ENCODE results near the gene GARIN6.
A peak's percentile ranks its signal among the peaks of the same experiment; 100 is the strongest.
"Not testable (repeated sequence)": the region's sequence is repeated elsewhere in the genome, so short reads cannot be mapped to it uniquely, and the experiment has no call there.

GARIN6 gene

DNA sequence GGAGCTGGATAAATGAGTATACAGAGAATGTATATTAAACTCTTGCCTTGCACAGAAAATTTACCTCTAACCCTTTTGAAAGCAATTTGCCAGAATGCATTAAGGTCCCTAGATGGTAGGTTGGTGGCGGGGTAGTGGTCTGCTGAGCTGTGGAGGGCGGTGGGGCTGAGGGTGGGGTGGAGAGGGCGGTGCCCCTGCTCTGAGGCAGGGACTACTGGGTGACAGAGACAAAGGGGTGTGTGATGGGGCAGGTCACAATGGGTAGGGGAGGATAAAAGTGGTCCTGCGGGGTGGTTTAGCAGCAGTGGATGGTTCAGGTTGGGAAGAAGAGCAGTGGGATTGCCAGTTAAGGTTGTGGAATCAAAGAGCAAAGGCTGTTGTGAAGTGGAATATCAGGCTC, at the start of gene GARIN6:
Gene GARIN6 (plus strand): TSS at position 301 of the 400 bp plus-strand sequence. CDS start 422 bp downstream, outside the sequence.
- Histone ChIP-seq H3K27me3 (replicated peaks; ENCODE audit: control insufficient read depth, insufficient read depth, low read length) (no peaks in the 10 kb centered on the region), H3K36me3 (ENCODE audit: control insufficient read depth, insufficient read depth, low read length, severe bottlenecking) (no peaks in the 10 kb centered on the region), H3K9me3 (ENCODE audit: control insufficient read depth, low read length) (no peaks in the 10 kb centered on the region), H3K4me1 (ENCODE audit: control insufficient read depth, insufficient read depth, low read length) (no peaks in the 10 kb centered on the region), H3K4me3 (ENCODE audit: low read length) (no peak within 1 kb of the TSS), H3K9ac (ENCODE audit: low read length) (no peak within 1 kb of the TSS)
- DNase-seq (ENCODE audit: low read depth), result no peak

DNA sequence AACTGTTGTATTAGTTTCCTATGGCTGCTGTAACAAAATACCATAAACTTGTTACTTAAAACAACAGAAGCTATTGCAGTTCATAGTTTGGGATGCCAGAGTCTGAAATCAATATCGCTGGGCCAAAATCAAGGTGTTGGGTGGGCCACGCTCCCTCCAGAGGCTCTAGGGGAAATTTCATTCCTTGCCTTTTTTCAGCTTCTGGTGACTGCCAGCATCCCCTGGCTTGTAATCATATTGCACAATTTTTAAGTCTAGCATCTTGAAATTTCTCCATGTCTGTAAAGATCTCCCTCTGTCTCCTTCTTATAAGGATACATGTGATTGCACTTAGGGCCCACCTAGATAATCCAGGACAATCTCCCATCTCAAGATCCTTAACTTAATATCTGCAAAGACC, 48.8 kb upstream of the GARIN6 start:
- no peak overlapping the region for H3K9ac ChIP-seq (ENCODE audit: low read length)
- no peaks in the 10 kb centered on the region for H3K36me3 ChIP-seq (ENCODE audit: control insufficient read depth, insufficient read depth, low read length, severe bottlenecking)
- no peaks in the 10 kb centered on the region for H3K4me1 ChIP-seq (ENCODE audit: control insufficient read depth, insufficient read depth, low read length)
- H3K9me3 ChIP-seq (ENCODE audit: control insufficient read depth, low read length), result no peaks in the 10 kb centered on the region
- no peak for DNase-seq (ENCODE audit: low read depth)
- no peak overlapping the region for H3K4me3 ChIP-seq (ENCODE audit: low read length)
- H3K27me3 ChIP-seq (replicated peaks; ENCODE audit: control insufficient read depth, insufficient read depth, low read length), result no peaks in the 10 kb centered on the region

- Histone ChIP-seq H3K4me3 (ENCODE audit: low read length) (no peak overlapping the region), H3K9ac (ENCODE audit: low read length) (no peak overlapping the region), H3K9me3 (ENCODE audit: control insufficient read depth, low read length) (no peaks in the 10 kb centered on the region), H3K36me3 (ENCODE audit: control insufficient read depth, insufficient read depth, low read length, severe bottlenecking) (no peaks in the 10 kb centered on the region), H3K4me1 (ENCODE audit: control insufficient read depth, insufficient read depth, low read length) (no peaks in the 10 kb centered on the region), H3K27me3 (replicated peaks; ENCODE audit: control insufficient read depth, insufficient read depth, low read length) (no peaks in the 10 kb centered on the region)
- DNase-seq (ENCODE audit: low read depth), result no peak
Observed at GRCh38 chr12:99600388-99600787, 47.2 kb upstream of the GARIN6 start.

GRCh38 chr12:99609455-99610181, 37.9 kb upstream of the GARIN6 start:
- Histone ChIP-seq H3K9me3 (ENCODE audit: control insufficient read depth, low read length) (no peaks in the 10 kb centered on the region), H3K9ac (ENCODE audit: low read length) (no peak overlapping the region), H3K36me3 (ENCODE audit: control insufficient read depth, insufficient read depth, low read length, severe bottlenecking) (no peaks in the 10 kb centered on the region), H3K4me1 (ENCODE audit: control insufficient read depth, insufficient read depth, low read length) (no peaks in the 10 kb centered on the region), H3K4me3 (ENCODE audit: low read length) (no peak overlapping the region), H3K27me3 (replicated peaks; ENCODE audit: control insufficient read depth, insufficient read depth, low read length) (no peaks in the 10 kb centered on the region)
- no peak for DNase-seq (ENCODE audit: low read depth)

- DNase-seq (ENCODE audit: low read depth), result peak; percentile 57
- Histone ChIP-seq H3K4me1 (ENCODE audit: control insufficient read depth, insufficient read depth, low read length) (no peaks in the 10 kb centered on the region), H3K9ac (ENCODE audit: low read length) (no peak overlapping the region), H3K9me3 (ENCODE audit: control insufficient read depth, low read length) (no peaks in the 10 kb centered on the region), H3K36me3 (ENCODE audit: control insufficient read depth, insufficient read depth, low read length, severe bottlenecking) (no peaks in the 10 kb centered on the region), H3K4me3 (ENCODE audit: low read length) (no peak overlapping the region), H3K27me3 (replicated peaks; ENCODE audit: control insufficient read depth, insufficient read depth, low read length) (no peaks in the 10 kb centered on the region)
Observed at GRCh38 chr12:99611117-99611516, 36.4 kb upstream of the GARIN6 start.

GRCh38 chr12:99611599-99611998, 36.0 kb upstream of the GARIN6 start:
- H3K4me1 ChIP-seq (ENCODE audit: control insufficient read depth, insufficient read depth, low read length), result no peaks in the 10 kb centered on the region
- no peaks in the 10 kb centered on the region for H3K36me3 ChIP-seq (ENCODE audit: control insufficient read depth, insufficient read depth, low read length, severe bottlenecking)
- H3K27me3 ChIP-seq (replicated peaks; ENCODE audit: control insufficient read depth, insufficient read depth, low read length), result no peaks in the 10 kb centered on the region
- no peak overlapping the region for H3K9ac ChIP-seq (ENCODE audit: low read length)
- H3K4me3 ChIP-seq (ENCODE audit: low read length), result no peak overlapping the region
- H3K9me3 ChIP-seq (ENCODE audit: control insufficient read depth, low read length), result no peaks in the 10 kb centered on the region
- peak; percentile 38 for DNase-seq (ENCODE audit: low read depth)

DNA sequence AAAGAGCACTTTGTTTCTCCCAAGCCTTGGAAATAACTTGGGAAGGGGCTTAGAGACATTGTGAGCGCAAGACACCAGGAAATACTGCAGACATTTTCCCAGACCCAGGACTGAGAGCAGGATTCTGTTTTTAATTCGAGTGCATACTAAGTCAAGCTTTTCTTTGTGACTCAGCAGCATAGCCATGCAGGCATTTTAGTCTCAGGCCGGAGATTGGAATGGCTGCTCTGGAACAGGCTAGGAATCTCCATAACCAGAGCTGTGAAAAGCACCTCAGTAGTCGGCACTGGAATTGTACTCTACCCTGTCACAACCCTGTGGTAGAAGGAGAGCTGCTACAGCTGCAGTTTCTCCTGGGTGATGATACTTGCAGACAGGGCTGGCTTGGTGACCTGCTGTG, 28.9 kb upstream of the GARIN6 start:
- H3K9ac ChIP-seq (ENCODE audit: low read length), result no peak overlapping the region
- peak; percentile 45 for DNase-seq (ENCODE audit: low read depth)
- peaks cover under 1% of the 10 kb centered on the region for H3K9me3 ChIP-seq (ENCODE audit: control insufficient read depth, low read length)
- no peak overlapping the region for H3K4me3 ChIP-seq (ENCODE audit: low read length)
- no peaks in the 10 kb centered on the region for H3K27me3 ChIP-seq (replicated peaks; ENCODE audit: control insufficient read depth, insufficient read depth, low read length)
- H3K4me1 ChIP-seq (ENCODE audit: control insufficient read depth, insufficient read depth, low read length), result no peaks in the 10 kb centered on the region
- H3K36me3 ChIP-seq (ENCODE audit: control insufficient read depth, insufficient read depth, low read length, severe bottlenecking), result no peaks in the 10 kb centered on the region

- H3K36me3 ChIP-seq (ENCODE audit: control insufficient read depth, insufficient read depth, low read length, severe bottlenecking), result no peaks in the 10 kb centered on the region
- no peak overlapping the region for H3K9ac ChIP-seq (ENCODE audit: low read length)
- H3K27me3 ChIP-seq (replicated peaks; ENCODE audit: control insufficient read depth, insufficient read depth, low read length), result no peaks in the 10 kb centered on the region
- H3K4me1 ChIP-seq (ENCODE audit: control insufficient read depth, insufficient read depth, low read length), result no peaks in the 10 kb centered on the region
- peaks cover 5% of the 10 kb centered on the region for H3K9me3 ChIP-seq (ENCODE audit: control insufficient read depth, low read length)
- peak; percentile 42 for DNase-seq (ENCODE audit: low read depth)
- H3K4me3 ChIP-seq (ENCODE audit: low read length), result no peak overlapping the region
Observed at GRCh38 chr12:99619389-99620158, 28.0 kb upstream of the GARIN6 start.

DNA sequence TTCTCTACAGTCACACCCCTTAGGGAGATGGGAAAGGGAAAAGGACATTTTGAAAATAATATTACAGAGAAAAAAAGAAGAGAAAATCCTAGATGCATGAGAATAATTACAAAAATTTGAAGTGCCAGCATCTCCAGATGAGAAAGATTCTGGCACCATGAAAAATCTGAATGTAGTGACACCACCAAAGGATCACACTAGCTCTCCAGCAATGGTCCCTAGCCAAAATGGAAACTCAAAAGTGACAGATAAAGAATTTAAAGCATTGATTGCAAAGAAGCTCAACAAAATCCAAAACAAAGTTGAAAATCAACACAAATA, 27.4 kb upstream of the GARIN6 start:
- no peak overlapping the region for H3K4me3 ChIP-seq (ENCODE audit: low read length)

DNA sequence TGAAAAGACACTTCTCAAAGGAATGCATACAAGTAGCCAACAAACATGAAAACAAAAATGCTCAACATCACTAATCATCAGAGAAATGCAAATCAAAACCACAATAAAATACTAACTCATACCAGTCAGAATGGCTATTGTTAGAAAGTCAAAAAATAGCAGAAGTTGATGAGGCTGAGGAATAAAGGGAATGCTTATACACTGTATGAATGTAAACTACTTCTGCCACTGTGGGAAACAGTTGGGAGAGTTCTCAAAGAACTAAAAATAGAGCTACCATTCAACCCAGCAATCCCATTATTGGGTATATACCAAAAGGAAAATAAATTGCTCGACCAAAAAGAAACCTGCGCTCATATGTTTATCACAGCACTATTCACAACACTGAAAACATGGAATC, 23.0 kb upstream of the GARIN6 start:
- H3K4me3 ChIP-seq (ENCODE audit: low read length); H3K9ac ChIP-seq (ENCODE audit: low read length); H3K27me3 ChIP-seq (replicated peaks; ENCODE audit: control insufficient read depth, insufficient read depth, low read length); H3K9me3 ChIP-seq (ENCODE audit: control insufficient read depth, low read length); H3K36me3 ChIP-seq (ENCODE audit: control insufficient read depth, insufficient read depth, low read length, severe bottlenecking); H3K4me1 ChIP-seq (ENCODE audit: control insufficient read depth, insufficient read depth, low read length); DNase-seq (ENCODE audit: low read depth): not testable (repeated sequence)

More for the DNA sequence above, 27.4 kb upstream of the GARIN6 start:
- H3K9me3 ChIP-seq (ENCODE audit: control insufficient read depth, low read length), result peaks cover 5% of the 10 kb centered on the region
- no peaks in the 10 kb centered on the region for H3K4me1 ChIP-seq (ENCODE audit: control insufficient read depth, insufficient read depth, low read length)
- H3K9ac ChIP-seq (ENCODE audit: low read length), result no peak overlapping the region
- no peaks in the 10 kb centered on the region for H3K36me3 ChIP-seq (ENCODE audit: control insufficient read depth, insufficient read depth, low read length, severe bottlenecking)
- no peak for DNase-seq (ENCODE audit: low read depth)
- no peaks in the 10 kb centered on the region for H3K27me3 ChIP-seq (replicated peaks; ENCODE audit: control insufficient read depth, insufficient read depth, low read length)

GRCh38 chr12:99627459-99627858, 20.1 kb upstream of the GARIN6 start:
- no peaks in the 10 kb centered on the region for H3K36me3 ChIP-seq (ENCODE audit: control insufficient read depth, insufficient read depth, low read length, severe bottlenecking)
- no peak overlapping the region for H3K9ac ChIP-seq (ENCODE audit: low read length)
- H3K9me3 ChIP-seq (ENCODE audit: control insufficient read depth, low read length), result peaks cover 5% of the 10 kb centered on the region
- no peak for DNase-seq (ENCODE audit: low read depth)
- H3K4me1 ChIP-seq (ENCODE audit: control insufficient read depth, insufficient read depth, low read length), result no peaks in the 10 kb centered on the region
- H3K27me3 ChIP-seq (replicated peaks; ENCODE audit: control insufficient read depth, insufficient read depth, low read length), result no peaks in the 10 kb centered on the region
- H3K4me3 ChIP-seq (ENCODE audit: low read length), result no peak overlapping the region
